Nephron progenitor cell (in vitro differentiated cells): ENCODE data around the gene RAB24.

Source experiments
- DNase-seq: peaks from one replicate; pipeline ENCODE4 v3.0.0; 2021
- H3K27ac Mint-ChIP-seq: 2 replicates; pipeline ENCODE4 v1.8.0; 2021; ENCODE audit warnings: mild to moderate bottlenecking, moderate library complexity, mixed read lengths
- H3K27me3 Mint-ChIP-seq: 2 replicates; pipeline ENCODE4 v1.8.0; 2021; ENCODE audit warnings: mild to moderate bottlenecking, low read depth, mixed read lengths; ENCODE audit not compliant: poor library complexity
- H3K36me3 Mint-ChIP-seq: 2 replicates; pipeline ENCODE4 v1.8.0; 2021; ENCODE audit warnings: low read depth, mixed read lengths
- H3K4me1 Mint-ChIP-seq: 2 replicates; pipeline ENCODE4 v1.8.0; 2021; ENCODE audit warnings: mixed read lengths
- H3K4me3 Mint-ChIP-seq: 2 replicates; pipeline ENCODE4 v1.8.0; 2021; ENCODE audit warnings: mild to moderate bottlenecking, moderate library complexity, mixed read lengths
- H3K9me3 Mint-ChIP-seq: 2 replicates; pipeline ENCODE4 v1.8.0; 2021; ENCODE audit warnings: mild to moderate bottlenecking, moderate library complexity, mixed read lengths
- CTCF ChIP-seq: fragments of 200-600 bp; sonication (generic); IDR thresholded peaks from 2 replicates; pipeline ENCODE4 v1.5.0; 2021; ENCODE audit warnings: antibody characterized with exemption

The RAB24 gene

GRCh38 chr5:177303121-177303924, at the start of gene RAB24, which contains the start of gene PRELID1:
Gene RAB24, minus strand, starts transcription at chr5:177303719. Its CDS starts 431 bp downstream, at chr5:177303288.
Gene PRELID1, plus strand, starts transcription at chr5:177303799. Its CDS starts 187 bp downstream, at chr5:177303986.
- no peaks in the 10 kb centered on the region for H3K9me3 Mint-ChIP-seq
- peaks cover 60% of the 10 kb centered on the region for H3K4me1 Mint-ChIP-seq

GRCh38 chr5:177353093-177353492, 49.6 kb upstream of the RAB24 start:
- H3K9me3 Mint-ChIP-seq, result no peaks in the 10 kb centered on the region
- peaks cover 35% of the 10 kb centered on the region for H3K4me1 Mint-ChIP-seq
- no peaks in the 10 kb centered on the region for H3K36me3 Mint-ChIP-seq
- peak overlapping the region; percentile 54 for H3K4me3 Mint-ChIP-seq
- peaks cover 44% of the 10 kb centered on the region for H3K27me3 Mint-ChIP-seq
- DNase-seq, result no peak
- H3K27ac Mint-ChIP-seq, result no peak overlapping the region
- no peak for TF ChIP-seq CTCF

More at GRCh38 chr5:177303121-177303924, at the start of gene RAB24, which contains the start of gene PRELID1:
- TF ChIP-seq CTCF, result no peak
- Mint-ChIP-seq H3K4me3 (peak within 1 kb of the TSS; percentile 96), H3K27me3 (no peaks in the 10 kb centered on the region), H3K36me3 (peaks cover 24% of the 10 kb centered on the region), H3K27ac (peak within 1 kb of the TSS; percentile 93)
- DNase-seq, result peak; percentile 97

- Mint-ChIP-seq H3K36me3 (peaks cover 9% of the 10 kb centered on the region), H3K4me1 (peaks cover 32% of the 10 kb centered on the region), H3K9me3 (no peaks in the 10 kb centered on the region), H3K27ac (peak within 1 kb of the TSS; percentile 100), H3K4me3 (peak within 1 kb of the TSS; percentile 98), H3K27me3 (peaks cover 35% of the 10 kb centered on the region)
- peak; percentile 87 for DNase-seq
- no peak for TF ChIP-seq CTCF
These were observed 48.1 kb upstream of the RAB24 start, which contains the start of gene LMAN2 for GRCh38 chr5:177351392-177352329. Gene LMAN2, minus strand, starts transcription at chr5:177351668. Its CDS starts 21 bp downstream, at chr5:177351647.

- TF ChIP-seq CTCF, result no peak
- DNase-seq, result no peak
- H3K27me3 Mint-ChIP-seq, result peaks cover 28% of the 10 kb centered on the region
- H3K4me1 Mint-ChIP-seq, result peaks cover 32% of the 10 kb centered on the region
- peak overlapping the region; percentile 100 for H3K27ac Mint-ChIP-seq
- H3K36me3 Mint-ChIP-seq, result peaks cover 10% of the 10 kb centered on the region
- H3K9me3 Mint-ChIP-seq, result no peaks in the 10 kb centered on the region
- peak overlapping the region; percentile 98 for H3K4me3 Mint-ChIP-seq
These were observed 47.4 kb upstream of the RAB24 start for GRCh38 chr5:177350776-177351391.

GRCh38 chr5:177349762-177350161, 46.2 kb upstream of the RAB24 start:
- Mint-ChIP-seq H3K9me3 (no peaks in the 10 kb centered on the region), H3K4me1 (peaks cover 32% of the 10 kb centered on the region), H3K36me3 (peaks cover 10% of the 10 kb centered on the region), H3K27me3 (peaks cover 20% of the 10 kb centered on the region), H3K27ac (peak overlapping the region; percentile 89), H3K4me3 (peak overlapping the region; percentile 98)
- no peak for TF ChIP-seq CTCF
- DNase-seq, result no peak
